Measurements from ENCODE around the gene CDKAL1. TPM values are rescaled to one million over a fixed set of nuclear protein-coding genes. Genes with fewer than 3 reads are reported as not detected.
A peak's percentile ranks its signal among the peaks of the same experiment; 100 is the strongest.

Gene CDKAL1
- total and polyA plus RNA-seq, 2 of the 8 experiments (the other 6 are each of a cell fraction or from before 2014, with no cell fraction given): 8.4 to 24.6 TPM

GRCh38 chr6:20572940-20573339 is 38.7 kb downstream of the CDKAL1 start:
- H3K9ac ChIP-seq (replicated peaks in 1 of 4; ENCODE audit: extremely low read depth in 1 of 4, low read depth in 3 of 4, low read length in 3 of 4): no peak overlapping the region
- H3K4me3 ChIP-seq (ENCODE audit: extremely low read depth in 1 of 4, insufficient read depth in 2 of 4, low read depth in 3 of 4, low read length in 4 of 4): no peak overlapping the region
- no peak overlapping the region for H2AK5ac ChIP-seq (ENCODE audit: low read depth, low read length)
- no peak overlapping the region for H4K5ac ChIP-seq (ENCODE audit: insufficient read length, low read depth, low read length)
- H3K56ac ChIP-seq (replicated peaks; ENCODE audit: insufficient read length, low read depth, low read length): no peak overlapping the region
- no peak overlapping the region for H4K8ac ChIP-seq (ENCODE audit: extremely low read depth, insufficient read depth, low read length)
- no peak overlapping the region for H2BK5ac ChIP-seq (ENCODE audit: low read depth, low read length)
- H3K36me3 ChIP-seq (ENCODE audit: control insufficient read depth in 2 of 4, insufficient read depth in 4 of 4, low read length in 3 of 4): no peaks in the 10 kb centered on the region
- no peak overlapping the region for H3K23ac ChIP-seq (ENCODE audit: insufficient read length)
- no peaks in the 10 kb centered on the region for H3K23me2 ChIP-seq (ENCODE audit: low read depth, low read length)
- ChIA-PET CTCF (ENCODE audit: partially characterized antibody) (interaction anchor here (0.6 to 1.9 kb wide), 6 partner anchors 9 to 1015 kb away, joined by 3 to 9 read pairs (median 4); no protein-coding TSS in a partner anchor), POLR2A (ENCODE audit: partially characterized antibody) (no interaction called here)
- H3K27ac ChIP-seq (ENCODE audit: low read depth, low read length): no peak overlapping the region
- no peaks in the 10 kb centered on the region for H3K9me3 ChIP-seq (ENCODE audit: insufficient read depth in 2 of 2, low read depth in 1 of 2, low read length in 1 of 2)
- H2BK20ac ChIP-seq (ENCODE audit: low read length): no peak overlapping the region
- no peak overlapping the region for H3K4me2 ChIP-seq (ENCODE audit: insufficient read depth in 1 of 2, low read depth in 2 of 2, low read length in 2 of 2)
- DNase-seq (ENCODE audit: low read depth in 1 of 2, low spot score in 2 of 2): no peak
- H3K14ac ChIP-seq (ENCODE audit: insufficient read length): no peak overlapping the region
- WGBS, 2 experiments (ENCODE audit: extremely low coverage in 1 of 2, insufficient coverage in 1 of 2, insufficient read length in 1 of 2, insufficient replicate concordance in 2 of 2, low coverage in 1 of 2, low lambda C conversion rate in 2 of 2, missing lambda C conversion rate in 1 of 2): 88% methylated on average over 1 of the region's 1 CpG; no CpG with 5 or more reads in 1 of the 2 experiments
- no peaks in the 10 kb centered on the region for H3K27me3 ChIP-seq (replicated peaks in 1 of 4; ENCODE audit: control insufficient read depth in 3 of 4, extremely low read depth in 1 of 4, insufficient read depth in 3 of 4, low read length in 3 of 4)
- no peak overlapping the region for H2BK12ac ChIP-seq (ENCODE audit: low read depth, low read length)
- H3K4ac ChIP-seq (replicated peaks; ENCODE audit: insufficient read length, low read depth, low read length): no peak overlapping the region
- no peak for FAIRE-seq
- no peak overlapping the region for H3K18ac ChIP-seq (ENCODE audit: extremely low read depth, low read length)
- no peaks in the 10 kb centered on the region for H3K79me1 ChIP-seq (ENCODE audit: low read depth, low read length)
- no peak overlapping the region for H4K91ac ChIP-seq (replicated peaks; ENCODE audit: insufficient read length, low read length)
- no peak overlapping the region for H2BK15ac ChIP-seq (ENCODE audit: low read length)
- H3K79me2 ChIP-seq (ENCODE audit: control insufficient read depth in 1 of 2, insufficient read depth in 2 of 2, low read length in 2 of 2): no peaks in the 10 kb centered on the region; a peak in 1 of 4 replicates
- TF ChIP-seq TAF7 (optimal IDR thresholded peaks at IDR 0.05; ENCODE audit: borderline replicate concordance, low read depth, low read length) (no peak), CREB1 (IDR thresholded peaks at IDR 0.05) (no peak), RNF2 (IDR thresholded peaks at IDR 0.05; ENCODE audit: borderline replicate concordance, low read depth, low read length, missing control alignments, poor library complexity, severe bottlenecking) (no peak), CEBPB (IDR thresholded peaks at IDR 0.05; ENCODE audit: low read depth, low read length) (peak; percentile 99), NANOG (IDR thresholded peaks at IDR 0.05; ENCODE audit: insufficient read depth, low read depth, low read length, poor library complexity, severe bottlenecking) (no peak)
- no peaks in the 10 kb centered on the region for H4K20me1 ChIP-seq (replicated peaks in 1 of 2; ENCODE audit: control insufficient read depth in 1 of 2, insufficient read depth in 2 of 2, low read length in 2 of 2)
- H2BK120ac ChIP-seq (replicated peaks; ENCODE audit: low read depth, low read length): no peak overlapping the region
- peaks cover 0 to 7% (median 1%) of the 10 kb centered on the region in 4 experiments; a peak in 1 of 7 replicates for H3K4me1 ChIP-seq (replicated peaks in 1 of 4; ENCODE audit: control insufficient read depth in 3 of 4, insufficient read depth in 4 of 4, low read length in 3 of 4)
- no peak overlapping the region for H2AFZ ChIP-seq (ENCODE audit: low read length)

All from H1 (cell line).